GM13977 (cell line): Measurements from ENCODE around the gene GAGE13.
"Not testable (repeated sequence)": the region's sequence is repeated elsewhere in the genome, so short reads cannot be mapped to it uniquely, and the experiment has no call there.

Source experiments
- DNase-seq: peaks from one replicate; pipeline ENCODE4 v3.0.0; 2012; ENCODE audit warnings: low spot score
- in situ Hi-C: fragments of 300-500 bp; cut with MboI; formaldehyde crosslinking; loops from one replicate; pipeline ENCODE4 v1.12.0; 2022; ENCODE audit warnings: low sequenced_read_pairs, low pct_unique_long_range_greater_than_20kb, mixed read lengths, inconsistent platforms; ENCODE audit not compliant: unreplicated experiment
- TF ChIP-seq, protein P1 (sequence below): IDR thresholded peaks from 2 replicates; pipeline ENCODE4 v1.5.1; 2012; ENCODE audit warnings: mild to moderate bottlenecking, control low read depth; ENCODE audit not compliant: insufficient read depth; ENCODE audit errors: extremely low read depth, missing control alignments

GAGE13 gene

DNA sequence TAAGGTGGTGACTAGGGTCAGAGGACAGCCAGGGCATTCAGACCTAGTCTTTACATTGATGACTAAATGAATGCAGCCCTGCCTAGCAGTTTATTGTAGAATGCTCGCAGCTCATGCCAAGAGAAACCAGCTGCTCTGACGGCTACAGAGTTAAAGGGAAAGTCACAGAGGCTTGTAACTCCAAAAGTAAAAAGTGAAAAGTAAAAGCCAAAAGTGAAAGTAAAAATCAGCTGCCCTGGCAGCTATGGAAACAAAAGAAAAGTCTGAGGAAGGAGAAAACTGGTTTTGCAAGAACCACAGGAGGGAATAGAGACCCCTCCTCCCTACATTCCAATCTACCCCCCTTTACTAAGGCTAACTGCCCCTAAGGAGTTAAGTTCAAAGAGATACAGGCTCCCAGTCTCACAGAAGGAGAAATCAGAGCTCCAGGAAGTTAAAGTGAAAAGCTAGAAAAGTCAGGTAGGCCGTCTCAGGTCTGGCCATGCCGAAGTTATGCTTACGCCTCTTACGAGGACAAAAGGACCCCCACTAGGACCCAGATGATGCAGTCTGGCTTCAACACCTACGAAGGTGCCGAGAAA is 21.9 kb upstream of the GAGE13 start:
- TF ChIP-seq, protein P1, sequence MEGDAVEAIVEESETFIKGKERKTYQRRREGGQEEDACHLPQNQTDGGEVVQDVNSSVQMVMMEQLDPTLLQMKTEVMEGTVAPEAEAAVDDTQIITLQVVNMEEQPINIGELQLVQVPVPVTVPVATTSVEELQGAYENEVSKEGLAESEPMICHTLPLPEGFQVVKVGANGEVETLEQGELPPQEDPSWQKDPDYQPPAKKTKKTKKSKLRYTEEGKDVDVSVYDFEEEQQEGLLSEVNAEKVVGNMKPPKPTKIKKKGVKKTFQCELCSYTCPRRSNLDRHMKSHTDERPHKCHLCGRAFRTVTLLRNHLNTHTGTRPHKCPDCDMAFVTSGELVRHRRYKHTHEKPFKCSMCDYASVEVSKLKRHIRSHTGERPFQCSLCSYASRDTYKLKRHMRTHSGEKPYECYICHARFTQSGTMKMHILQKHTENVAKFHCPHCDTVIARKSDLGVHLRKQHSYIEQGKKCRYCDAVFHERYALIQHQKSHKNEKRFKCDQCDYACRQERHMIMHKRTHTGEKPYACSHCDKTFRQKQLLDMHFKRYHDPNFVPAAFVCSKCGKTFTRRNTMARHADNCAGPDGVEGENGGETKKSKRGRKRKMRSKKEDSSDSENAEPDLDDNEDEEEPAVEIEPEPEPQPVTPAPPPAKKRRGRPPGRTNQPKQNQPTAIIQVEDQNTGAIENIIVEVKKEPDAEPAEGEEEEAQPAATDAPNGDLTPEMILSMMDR, result no peak
- in situ Hi-C loops, result no loop called here
- DNase-seq, result no peak

DNA sequence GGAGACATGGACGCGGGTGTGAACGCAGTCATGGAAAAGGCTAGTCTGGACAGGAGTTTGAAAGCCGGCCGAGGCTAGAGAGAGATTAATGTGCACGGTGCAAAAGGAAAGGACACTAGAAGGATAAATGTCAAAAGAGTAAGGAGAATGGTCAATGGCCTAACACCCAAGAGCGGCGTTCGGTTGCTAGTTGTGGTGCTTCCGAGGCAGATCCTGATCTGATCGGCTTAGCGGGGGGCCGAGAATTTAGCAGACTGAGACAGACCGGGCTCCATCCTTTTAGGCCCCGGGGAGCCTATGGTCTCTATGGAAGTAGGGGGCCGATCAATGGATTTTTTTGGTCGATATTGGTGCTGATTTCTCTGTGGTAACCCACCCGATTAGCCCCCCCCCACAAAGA is 21.0 kb upstream of the GAGE13 start:
- in situ Hi-C loops, result no loop called here
- no peak for DNase-seq

DNA sequence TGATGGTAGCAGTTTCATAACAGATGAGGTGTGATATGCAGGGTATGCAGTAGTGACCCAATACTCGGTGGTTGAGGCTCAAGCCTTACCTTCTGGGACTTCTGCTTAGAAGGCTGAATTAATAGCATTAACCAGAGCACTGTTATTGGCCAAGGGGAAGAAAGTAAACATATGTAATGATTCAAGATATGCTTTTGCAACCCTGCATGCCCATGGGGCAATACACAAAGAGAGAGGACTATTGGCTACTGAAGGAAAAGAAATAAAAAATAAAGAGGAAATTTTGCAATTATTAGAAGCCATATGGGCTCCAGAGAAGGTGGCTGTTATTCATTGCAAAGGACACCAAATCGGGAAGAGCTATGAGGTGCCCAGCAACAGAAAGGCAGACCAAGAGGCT is 19.2 kb upstream of the GAGE13 start:
- DNase-seq, result no peak
- in situ Hi-C loops, result no loop called here
- TF ChIP-seq, protein P1, result no peak

More for the DNA sequence above, 21.0 kb upstream of the GAGE13 start:
- TF ChIP-seq, protein P1, result no peak

DNA sequence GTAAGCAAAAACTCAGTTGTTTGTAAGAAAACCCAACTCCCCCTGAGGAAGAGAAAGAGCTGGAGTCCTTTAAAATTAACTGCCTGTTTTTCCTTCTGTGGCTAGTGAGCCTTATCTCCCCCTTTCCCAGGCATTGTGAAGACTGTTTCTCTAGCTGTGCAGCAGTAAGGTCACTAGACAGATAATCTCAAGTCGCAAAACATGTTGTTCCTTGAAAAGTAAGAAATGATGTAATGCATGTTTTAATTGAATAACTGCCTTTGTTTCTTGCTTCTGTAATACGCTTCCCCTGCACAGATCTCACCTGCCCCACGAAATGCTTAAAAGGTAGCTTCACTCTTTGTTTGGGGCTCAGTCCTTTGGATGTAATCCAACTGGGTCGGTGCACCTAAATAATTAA is 15.3 kb upstream of the GAGE13 start:
- TF ChIP-seq, protein P1, result no peak
- in situ Hi-C loops, result no loop called here
- DNase-seq, result no peak

DNA sequence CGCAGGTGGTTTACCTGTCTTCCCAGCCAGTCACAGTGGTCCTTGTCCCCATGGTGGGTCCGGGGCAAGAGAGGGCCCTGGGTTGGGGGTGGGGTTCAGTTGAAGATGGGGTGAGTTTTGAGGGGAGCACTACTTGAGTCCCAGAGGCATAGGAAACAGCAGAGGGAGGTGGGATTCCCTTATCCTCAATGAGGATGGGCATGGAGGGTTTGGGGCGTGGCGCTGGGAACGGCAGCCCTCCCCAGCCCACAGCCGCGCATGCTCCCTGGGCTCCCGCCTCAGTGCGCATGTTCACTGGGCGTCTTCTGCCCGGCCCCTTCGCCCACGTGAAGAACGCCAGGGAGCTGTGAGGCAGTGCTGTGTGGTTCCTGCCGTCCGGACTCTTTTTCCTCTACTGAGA is 9.6 kb upstream of the GAGE13 start, which contains the start of gene GAGE12J:
Gene GAGE12J (plus strand): TSS at position 301 of the 400 bp plus-strand sequence. CDS start 1,157 bp downstream, outside the sequence.
- in situ Hi-C loops, DNase-seq: not testable (repeated sequence)

DNA sequence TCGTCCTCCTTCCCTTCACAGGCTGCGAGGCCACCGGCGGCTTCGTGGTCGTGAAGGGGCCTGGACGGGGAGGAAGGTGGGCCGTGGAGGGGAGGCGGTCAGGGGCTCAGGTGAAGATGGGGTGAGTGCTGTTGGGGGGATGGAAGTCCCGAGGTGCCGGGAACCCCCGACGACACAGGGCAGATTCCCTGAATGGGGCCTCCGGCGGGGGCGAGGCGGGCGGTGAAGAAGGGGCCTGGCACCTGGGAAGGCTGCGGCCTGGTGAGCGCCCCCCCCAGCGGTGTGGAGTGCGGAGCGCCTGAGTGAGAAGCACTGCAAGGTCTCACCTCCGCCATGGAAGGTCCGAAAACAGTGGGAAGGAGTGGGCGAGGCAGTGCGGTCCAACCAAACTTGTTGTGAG is 9.1 kb upstream of the GAGE13 start:
- in situ Hi-C loops, DNase-seq: not testable (repeated sequence)

DNA sequence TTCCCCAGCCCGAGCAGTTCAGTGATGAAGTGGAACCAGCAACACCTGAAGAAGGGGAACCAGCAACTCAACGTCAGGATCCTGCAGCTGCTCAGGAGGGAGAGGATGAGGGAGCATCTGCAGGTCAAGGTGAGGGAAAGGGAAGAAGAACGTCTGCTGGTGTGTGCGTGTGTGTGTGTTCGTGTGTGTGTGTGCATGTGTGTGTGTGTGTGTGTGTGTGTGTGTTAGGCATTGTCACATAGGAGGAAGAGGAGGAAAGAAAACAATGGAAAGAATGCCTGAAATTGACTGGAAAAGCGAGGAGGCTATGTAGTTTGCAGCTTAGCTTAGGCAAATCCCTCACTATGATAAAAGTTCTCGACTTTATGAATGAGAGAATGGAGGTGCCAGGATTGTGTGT is 7.6 kb upstream of the GAGE13 start:
- DNase-seq, in situ Hi-C loops: not testable (repeated sequence)

DNA sequence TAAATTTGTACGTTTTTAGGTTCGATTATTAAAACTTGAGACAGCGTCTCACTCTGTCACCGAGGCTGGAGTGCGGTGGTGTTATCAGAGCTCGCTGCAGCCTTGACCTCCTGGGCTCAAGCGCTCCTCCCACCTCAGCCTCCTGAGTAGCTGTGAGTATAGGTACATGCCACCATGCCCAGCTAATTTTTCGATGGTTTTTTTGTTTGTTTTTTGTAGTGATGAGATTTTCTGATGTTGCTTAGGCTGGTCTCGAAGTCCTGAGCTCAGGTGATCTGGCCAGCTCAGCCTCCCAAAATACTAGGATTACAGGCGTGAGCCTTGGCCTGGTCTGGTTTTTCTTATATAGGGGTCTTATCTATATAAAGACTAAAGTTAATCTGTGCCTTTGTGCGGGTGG is 961 bp upstream of the GAGE13 start:
- DNase-seq, in situ Hi-C loops: not testable (repeated sequence)

DNA sequence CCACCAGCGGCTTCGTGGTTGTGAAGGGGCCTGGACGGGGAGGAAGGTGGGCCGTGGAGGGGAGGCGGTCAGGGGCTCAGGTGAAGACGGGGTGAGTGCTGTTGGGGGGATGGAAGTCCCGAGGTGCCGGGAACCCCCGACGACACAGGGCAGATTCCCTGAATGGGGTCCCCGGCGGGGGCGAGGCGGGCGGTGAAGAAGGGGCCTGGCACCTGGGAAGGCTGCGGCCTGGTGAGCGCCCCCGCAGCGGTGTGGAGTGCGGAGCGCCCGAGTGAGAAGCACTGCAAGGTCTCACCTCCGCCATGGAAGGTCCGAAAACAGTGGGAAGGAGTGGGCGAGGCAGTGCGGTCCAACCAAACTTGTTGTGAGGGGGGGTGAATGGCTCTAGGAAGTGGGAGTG is 459 bp downstream of the GAGE13 start:
- DNase-seq, in situ Hi-C loops: not testable (repeated sequence)

DNA sequence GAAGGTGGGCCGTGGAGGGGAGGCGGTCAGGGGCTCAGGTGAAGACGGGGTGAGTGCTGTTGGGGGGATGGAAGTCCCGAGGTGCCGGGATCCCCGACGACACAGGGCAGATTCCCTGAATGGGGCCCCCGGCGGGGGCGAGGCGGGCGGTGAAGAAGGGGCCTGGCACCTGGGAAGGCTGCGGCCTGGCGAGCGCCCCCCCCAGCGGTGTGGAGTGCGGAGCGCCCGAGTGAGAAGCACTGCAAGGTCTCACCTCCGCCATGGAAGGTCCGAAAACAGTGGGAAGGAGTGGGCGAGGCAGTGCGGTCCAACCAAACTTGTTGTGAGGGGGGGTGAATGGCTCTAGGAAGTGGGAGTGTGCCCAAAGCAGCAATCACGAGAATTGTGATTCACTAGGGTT is 10.1 kb downstream of the GAGE13 start:
- in situ Hi-C loops, DNase-seq: not testable (repeated sequence)

DNA sequence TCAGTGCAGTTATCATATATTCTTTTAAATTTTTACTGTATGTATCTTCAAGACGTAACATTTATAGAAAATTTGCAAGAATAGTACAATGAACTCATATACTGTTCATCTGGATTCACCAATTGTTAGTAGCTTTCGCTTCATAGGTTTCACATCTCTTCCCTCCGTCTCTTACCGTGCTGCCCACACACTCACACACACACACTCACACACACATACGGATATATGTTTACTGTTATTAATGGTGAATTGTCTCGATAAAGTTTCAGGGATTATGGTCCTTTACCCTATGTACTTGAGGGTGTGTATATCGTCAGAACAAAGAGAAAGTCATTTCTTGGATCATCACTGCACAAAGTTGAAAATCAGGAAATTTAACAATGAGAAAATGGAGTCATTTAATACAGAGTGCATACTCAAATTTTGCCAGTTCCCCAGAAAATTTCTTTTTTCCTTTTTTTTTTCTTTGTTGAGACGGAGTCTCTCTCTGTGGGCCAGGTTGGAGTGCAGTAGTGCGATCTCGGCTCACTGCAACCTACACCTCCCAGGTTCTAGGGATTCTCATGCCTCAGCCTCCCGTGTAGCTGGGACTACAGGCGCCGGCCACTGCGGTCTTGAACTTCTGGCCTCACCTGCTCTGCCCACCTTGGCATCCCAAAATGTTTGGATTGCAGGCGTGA is 13.3 kb downstream of the GAGE13 start:
- DNase-seq, in situ Hi-C loops: not testable (repeated sequence)

DNA sequence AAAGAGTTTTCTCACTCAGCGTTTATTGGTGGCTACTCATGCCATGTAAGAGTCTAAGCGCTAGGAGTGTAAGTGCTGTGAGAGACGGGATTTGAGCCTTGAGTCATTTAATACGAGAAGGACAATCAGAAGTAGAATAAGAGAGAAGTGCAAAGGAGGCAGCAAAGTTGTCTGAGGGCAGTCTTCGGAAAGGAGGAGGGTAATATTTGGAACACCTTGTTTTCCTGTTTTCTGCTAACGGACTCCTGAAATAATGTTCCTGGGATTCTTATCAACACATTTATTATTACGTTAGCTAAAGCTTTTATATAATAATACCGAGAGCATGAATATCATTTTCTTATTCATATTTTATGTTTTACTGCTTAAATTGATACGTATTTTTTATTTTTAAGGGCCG is 14.0 kb downstream of the GAGE13 start:
- DNase-seq, in situ Hi-C loops: not testable (repeated sequence)

DNA sequence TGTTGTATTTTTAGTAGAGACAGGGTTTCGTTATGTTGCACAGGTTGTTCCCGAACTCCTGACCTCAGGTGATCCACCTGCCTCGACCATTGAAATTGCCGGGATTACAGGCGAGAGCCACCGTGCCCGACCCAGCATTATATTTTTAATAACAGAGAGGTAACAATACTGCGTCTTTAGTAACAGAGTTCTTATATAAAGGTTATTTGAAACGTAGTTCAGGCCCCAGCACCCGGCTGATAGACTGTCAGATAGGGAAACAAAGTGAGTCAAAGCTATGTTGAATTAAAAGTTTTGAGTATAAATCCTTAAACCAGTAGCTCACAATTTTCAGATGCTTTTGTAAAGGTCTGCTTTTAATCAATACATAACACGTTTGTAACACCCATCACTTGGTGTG is 14.8 kb downstream of the GAGE13 start:
- in situ Hi-C loops, DNase-seq: not testable (repeated sequence)
